GM12878 (cell line): ENCODE measurements around the gene ESPL1. TPM values are rescaled to one million over a fixed set of nuclear protein-coding genes. Genes with fewer than 3 reads are reported as not detected.

Source experiments
- ATAC-seq: fragments of 200-7000 bp; cut with Tn5 transposase; 3 replicates; pipeline ENCODE4 v1.9.1; 2020; ENCODE audit warnings: mild to moderate bottlenecking, moderate library complexity
- BruUV-seq: library from RNA; stranded (reverse); fragments of 400-500 nt; replicated peaks from 2 replicates; lab custom pipeline; 2021; lab: Mats Ljungman, UMichigan
- CTCF ChIA-PET: fragments of 300-600 bp; sonication (Branson Sonifier 250); formaldehyde crosslinking; extraction: SDS; loops from one replicate; lab custom pipeline; 2021; ENCODE audit warnings: inconsistent platforms; lab: Yijun Ruan, JAX
- POLR2A ChIA-PET: fragments of 350-600 bp; formaldehyde crosslinking; extraction: SDS; loops from one replicate; lab custom pipeline; 2021; ENCODE audit warnings: inconsistent platforms; lab: Charles Lee
- RAD21 ChIA-PET: fragments of 300-600 bp; sonication (Branson Sonifier 250); formaldehyde crosslinking; loops from one replicate; lab custom pipeline; 2023; ENCODE audit warnings: antibody characterized with exemption; ENCODE audit not compliant: unreplicated experiment; lab: Charles Lee
- SMC1A ChIA-PET: fragments of 300-600 bp; sonication (Branson Sonifier 250); formaldehyde crosslinking; loops from one replicate; lab custom pipeline; 2023; ENCODE audit not compliant: unreplicated experiment, uncharacterized antibody; lab: Charles Lee
- DNase-seq: peaks from one replicate; pipeline ENCODE4 v3.0.0-alpha.2; 2011; ENCODE audit warnings: low read depth, low spot score
- FAIRE-seq: peaks from 3 replicates; lab custom pipeline; 2011; peaks lifted over from hg19 to GRCh38; lab: Jason Lieb, UNC
- H2AFZ ChIP-seq: 2 replicates; pipeline ENCODE4 v1.6.0; 2011; ENCODE audit warnings: low read depth, low read length, control low read depth; ENCODE audit not compliant: control insufficient read depth
- H3K27ac ChIP-seq: 2 replicates; pipeline ENCODE4 v1.5.1; 2011; ENCODE audit warnings: control low read depth; ENCODE audit not compliant: control insufficient read depth, insufficient read depth
- H3K27me3 ChIP-seq, 2 experiments: replicated peaks in 1 of 2; 2 replicates each; pipeline versions ENCODE4 v1.6.0 to v1.6.1; 2011; ENCODE audit warnings: low read length in 1 of 2; ENCODE audit not compliant: control insufficient read depth in 2 of 2, insufficient read depth in 2 of 2
- H3K36me3 ChIP-seq, 2 experiments: 2 replicates each; pipeline ENCODE4 v1.5.1; 2011; ENCODE audit warnings: low read length in 1 of 2; ENCODE audit not compliant: control insufficient read depth in 2 of 2, insufficient read depth in 2 of 2
- H3K4me1 ChIP-seq: 2 replicates; pipeline ENCODE4 v1.6.1; 2011; ENCODE audit warnings: mild to moderate bottlenecking, low read length, moderate library complexity, mixed read lengths; ENCODE audit not compliant: control insufficient read depth, insufficient read depth
- H3K4me2 ChIP-seq: 2 replicates; pipeline ENCODE4 v1.6.0; 2011; ENCODE audit warnings: control low read depth; ENCODE audit not compliant: control insufficient read depth, insufficient read depth
- H3K4me3 ChIP-seq: fragments of 200-600 bp; sonication (generic); 2 replicates; pipeline ENCODE4 v1.5.1; 2016
- H3K79me2 ChIP-seq: 2 replicates; pipeline ENCODE4 v1.6.0; 2011; ENCODE audit warnings: low read length; ENCODE audit not compliant: control insufficient read depth, insufficient read depth
- H3K9ac ChIP-seq: 2 replicates; pipeline ENCODE4 v1.8.0; 2011; ENCODE audit warnings: low read length, control low read depth, mixed read lengths; ENCODE audit not compliant: control insufficient read depth, insufficient read depth
- H3K9me3 ChIP-seq: replicated peaks from 3 replicates; pipeline ENCODE4 v1.5.1; 2011; ENCODE audit warnings: mild to moderate bottlenecking, low read length; ENCODE audit not compliant: control insufficient read depth, insufficient read depth
- H4K20me1 ChIP-seq: 2 replicates; pipeline ENCODE4 v1.6.0; 2011; ENCODE audit not compliant: control insufficient read depth, insufficient read depth
- E4F1 ChIP-seq: fragments of 450-650 bp; IDR thresholded peaks from 2 replicates; pipeline ENCODE4 v1.6.1; 2018; ENCODE audit warnings: borderline replicate concordance, mild to moderate bottlenecking; ENCODE audit not compliant: partially characterized antibody
- HCFC1 ChIP-seq: fragments of 150-350 bp; IDR thresholded peaks from 2 replicates; pipeline ENCODE4 v1.6.1; 2014; ENCODE audit warnings: low read length
- SIN3A ChIP-seq: IDR thresholded peaks from 2 replicates; pipeline ENCODE4 v1.6.1; 2012; ENCODE audit warnings: low read depth, low read length, improper control_type of control experiment
- WGBS: methylation state at CpG from one replicate; pipeline ENCODE4 v1.1.6; 2016; ENCODE audit warnings: low lambda C conversion rate; ENCODE audit not compliant: insufficient replicate concordance, insufficient coverage; ENCODE audit errors: missing lambda C conversion rate; 5-methylcytosine and 5-hydroxymethylcytosine counted together
- in situ Hi-C: fragments of 300-500 bp; cut with MboI; formaldehyde crosslinking; loops from 9 replicates; pipeline ENCODE4 v1.14.3; 2018; ENCODE audit warnings: mixed read lengths
- intact Hi-C: fragments of 100-400 bp; cut with micrococcal nuclease; formaldehyde crosslinking; loops from one replicate; pipeline ENCODE4 v1.14.2; 2022; ENCODE audit not compliant: unreplicated experiment
- polyA plus RNA-seq, 11 experiments: library from polyadenylated mRNA; depleted of rRNA in 4 of 11; unstranded in 6 of 11; stranded (reverse) in 5 of 11; fragments of >200 nt; fragmentation: Nextera tagmentation in 4 of 11; fragmentation: Illumina TruSeq in 1 of 11; extraction: Ambion mirVana in 4 of 11; extraction: Trizol in 1 of 11; gene quantifications; 1 replicate in 1 of 11; 2 replicates in 10 of 11; pipeline versions ENCODE4 v1.2.1 to v1.2.3, GENCODE V29; 2011 to 2016; ENCODE audit warnings: inconsistent platforms in 2 of 11, missing spikeins in 2 of 11, low read depth in 1 of 11
- total RNA-seq, 4 experiments: library from RNA; depleted of rRNA in 3 of 4; stranded (reverse); fragments of >200 nt in 3 of 4; fragmentation: Illumina TruSeq in 1 of 4; extraction: Trizol in 1 of 4; gene quantifications; 2 replicates each; pipeline versions ENCODE4 v1.2.1 to v1.2.3, GENCODE V29; 2013 to 2021
- TF ChIP-seq, protein P1 (sequence below), 3 experiments: IDR thresholded peaks in 2 of 3; conservative IDR thresholded peaks in 1 of 3; 2 replicates each; pipeline ENCODE4 v1.5.1; 2011; ENCODE audit warnings: low read depth in 3 of 3, low read length in 3 of 3, mild to moderate bottlenecking in 3 of 3, control low read depth in 2 of 3, moderate library complexity in 2 of 3, inconsistent platforms in 1 of 3, mixed read lengths in 1 of 3; ENCODE audit not compliant: control insufficient read depth in 2 of 3, insufficient read depth in 1 of 3; ENCODE audit errors: extremely low read depth in 1 of 3

ESPL1 gene
- total and polyA plus RNA-seq, 10 of the 15 experiments (the other 5 are each of a cell fraction or from before 2014, with no cell fraction given) = 2.1 to 61.9 (median 21.2) TPM

DNA sequence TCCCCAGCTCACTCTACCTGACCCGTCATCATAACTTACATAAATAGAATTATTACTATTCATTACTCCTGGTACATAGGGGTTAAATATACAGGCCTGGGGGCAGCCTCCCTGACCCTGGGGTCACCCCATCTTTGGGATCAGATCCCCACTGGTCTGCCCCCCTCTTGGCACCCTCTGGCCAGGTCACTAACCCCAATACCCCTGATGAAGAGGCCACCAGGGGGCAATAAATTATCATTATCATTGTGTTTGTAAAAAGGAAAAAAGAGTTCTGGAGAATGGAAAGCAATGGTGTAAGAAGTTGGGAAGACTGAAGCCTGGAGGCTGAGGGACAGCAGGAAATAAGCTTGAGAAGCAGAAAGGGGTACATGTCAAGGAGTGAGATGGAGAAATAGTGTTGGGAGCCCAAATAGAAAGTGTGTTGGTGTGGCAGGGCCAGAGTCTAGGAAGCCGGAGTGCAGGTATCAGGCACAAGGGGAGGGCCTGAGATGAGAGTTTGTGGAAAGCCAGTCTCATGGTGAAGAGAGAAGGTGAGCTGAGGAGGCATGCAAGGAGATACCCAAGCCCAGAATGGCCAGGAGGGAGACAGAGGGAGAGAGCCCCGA, 59.4 kb downstream of the ESPL1 start (continued):
- TF ChIP-seq, protein P1, sequence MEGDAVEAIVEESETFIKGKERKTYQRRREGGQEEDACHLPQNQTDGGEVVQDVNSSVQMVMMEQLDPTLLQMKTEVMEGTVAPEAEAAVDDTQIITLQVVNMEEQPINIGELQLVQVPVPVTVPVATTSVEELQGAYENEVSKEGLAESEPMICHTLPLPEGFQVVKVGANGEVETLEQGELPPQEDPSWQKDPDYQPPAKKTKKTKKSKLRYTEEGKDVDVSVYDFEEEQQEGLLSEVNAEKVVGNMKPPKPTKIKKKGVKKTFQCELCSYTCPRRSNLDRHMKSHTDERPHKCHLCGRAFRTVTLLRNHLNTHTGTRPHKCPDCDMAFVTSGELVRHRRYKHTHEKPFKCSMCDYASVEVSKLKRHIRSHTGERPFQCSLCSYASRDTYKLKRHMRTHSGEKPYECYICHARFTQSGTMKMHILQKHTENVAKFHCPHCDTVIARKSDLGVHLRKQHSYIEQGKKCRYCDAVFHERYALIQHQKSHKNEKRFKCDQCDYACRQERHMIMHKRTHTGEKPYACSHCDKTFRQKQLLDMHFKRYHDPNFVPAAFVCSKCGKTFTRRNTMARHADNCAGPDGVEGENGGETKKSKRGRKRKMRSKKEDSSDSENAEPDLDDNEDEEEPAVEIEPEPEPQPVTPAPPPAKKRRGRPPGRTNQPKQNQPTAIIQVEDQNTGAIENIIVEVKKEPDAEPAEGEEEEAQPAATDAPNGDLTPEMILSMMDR (IDR thresholded peaks at IDR 0.05 in 2 of 3, conservative IDR thresholded peaks at IDR 0.05 in 1 of 3; ENCODE audit: control insufficient read depth in 2 of 3, extremely low read depth in 1 of 3, insufficient read depth in 1 of 3, low read depth in 3 of 3, low read length in 3 of 3) = peak; percentile 18 to 38 (median 24); a peak in 3 of 6 replicates
- TF ChIP-seq HCFC1 = no peak

DNA sequence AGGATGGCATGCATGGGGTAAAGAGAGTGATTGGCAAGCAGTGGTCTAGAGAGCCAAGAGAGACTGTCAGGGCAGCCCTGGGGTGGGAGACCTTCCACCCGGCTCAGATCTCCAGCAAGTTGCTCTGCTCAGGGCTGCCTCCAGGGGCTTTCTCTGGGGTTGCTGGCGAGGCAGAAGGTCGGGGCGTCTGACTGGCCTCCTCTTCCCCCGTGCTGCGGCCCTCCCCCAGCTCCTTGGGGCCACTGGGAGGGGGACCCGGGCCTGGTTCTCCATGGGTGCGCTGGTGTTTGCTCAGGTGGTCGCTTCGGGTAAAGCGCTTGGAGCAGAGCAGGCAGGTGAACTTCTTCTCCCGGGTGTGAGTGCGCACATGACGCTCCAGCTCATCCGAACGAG, 59.9 kb downstream of the ESPL1 start:
- DNase-seq (no peak), FAIRE-seq (no peak), ATAC-seq (no peak)
- Histone ChIP-seq H3K79me2 (no peaks in the 10 kb centered on the region), H3K9ac (no peak overlapping the region), H3K4me1 (peaks cover 17% of the 10 kb centered on the region; the same call in 1 of the 2 replicates), H3K36me3 (no peaks in the 10 kb centered on the region), H3K27me3 (peaks cover 0 to 1% of the 10 kb centered on the region in 2 experiments; a peak in 2 of 4 replicates), H2AFZ (no peak overlapping the region), H3K27ac (no peak overlapping the region), H3K4me2 (no peak overlapping the region), H3K9me3 (no peaks in the 10 kb centered on the region), H3K4me3 (no peak overlapping the region), H4K20me1 (no peaks in the 10 kb centered on the region)
- BruUV-seq = no TSS peak
- TF ChIP-seq SIN3A = no peak
- no peak for TF ChIP-seq E4F1
- in situ Hi-C loops = no loop called here
- ChIA-PET RAD21 (interaction anchor here (1.3 to 6.3 kb wide), 3 partner anchors 17 to 165 kb away, joined by 3 to 118 read pairs (median 30); no protein-coding TSS in a partner anchor), CTCF (interaction anchor here (1.0 to 15.1 kb wide), 12 partner anchors 8 to 207 kb away, joined by 3 to 240 read pairs (median 6); partner anchors contain the start of genes AMHR2, SP1 and TARBP2), POLR2A (interaction anchor here (0.5 to 1.6 kb wide), 3 partner anchors 17 to 274 kb away, joined by 5 to 7 read pairs (median 6); no protein-coding TSS in a partner anchor), SMC1A (interaction anchor here (2.7 to 9.8 kb wide), 2 partner anchors 17 to 24 kb away, joined by 12 to 123 read pairs; no protein-coding TSS in a partner anchor)
- 42% methylated on average over 16 of the region's 16 CpGs for WGBS
- intact Hi-C loops = no loop called here
